Astrocyte (in vitro differentiated cells and primary cell): ENCODE measurements around the gene CYTH3.

Experiments
- CTCF ChIP-seq: IDR thresholded peaks from 2 replicates; pipeline ENCODE4 v1.5.1; 2011; ENCODE audit warnings: low read depth, mild to moderate bottlenecking, inconsistent platforms, low read length, moderate library complexity; ENCODE audit not compliant: insufficient read depth
- EZH2 ChIP-seq: IDR thresholded peaks from 2 replicates; pipeline ENCODE4 v1.6.1; 2012; ENCODE audit warnings: mild to moderate bottlenecking, low read length, inconsistent platforms; ENCODE audit not compliant: insufficient read depth

GRCh38 chr7:6181136-6181535, 91.3 kb downstream of the CYTH3 start:
- no peak for TF ChIP-seq CTCF
- no peak for TF ChIP-seq EZH2
